ENCODE data around the gene SEC14L2.
"Not testable (repeated sequence)": the region's sequence is repeated elsewhere in the genome, so short reads cannot be mapped to it uniquely, and the experiment has no call there.

The SEC14L2 gene

GRCh38 chr22:30380011-30380410, 16.8 kb upstream of the SEC14L2 start:
- DNase-seq, result no peak

GRCh38 chr22:30381264-30381663, 15.6 kb upstream of the SEC14L2 start:
- DNase-seq, result no peak

DNA sequence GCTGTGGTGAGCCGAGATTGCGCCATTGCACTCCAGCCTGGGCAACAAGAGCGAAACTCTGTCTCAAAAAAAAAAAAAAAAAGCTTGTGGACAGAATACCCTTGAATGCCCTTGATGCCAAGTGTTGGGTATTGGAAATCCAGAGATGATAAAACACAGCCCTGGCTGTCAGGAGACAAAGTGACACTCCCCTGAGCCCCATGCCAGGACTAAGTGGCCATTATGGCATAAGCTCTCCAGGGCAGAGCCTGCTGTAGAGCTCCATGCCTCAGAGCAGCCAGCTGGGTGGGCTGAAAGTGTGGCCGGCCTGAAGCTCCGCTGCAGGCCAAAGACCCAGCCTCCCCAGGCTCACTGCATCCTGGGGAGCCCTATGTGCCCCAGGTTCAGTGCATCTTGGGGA, 14.5 kb upstream of the SEC14L2 start:
- no peak for DNase-seq

DNA sequence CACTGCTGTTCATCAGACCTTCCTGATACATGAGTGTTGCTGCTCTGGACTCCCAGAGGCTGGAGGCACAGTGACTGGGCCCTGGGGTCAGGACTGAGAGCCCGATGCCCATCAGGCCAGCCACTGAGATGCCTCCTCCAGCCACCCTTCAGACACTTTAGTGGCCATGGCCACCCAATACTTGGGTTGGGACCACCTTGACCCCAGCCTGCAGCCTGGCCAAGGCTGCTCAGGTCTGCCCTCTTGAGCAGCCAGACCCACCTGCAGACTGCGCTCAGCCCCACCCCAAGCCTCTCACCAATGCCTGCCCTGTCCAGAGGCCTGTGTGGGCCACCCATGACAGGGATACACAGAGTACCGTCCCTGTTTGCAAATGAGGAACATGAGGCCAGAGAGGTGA, 13.8 kb upstream of the SEC14L2 start:
- no peak for DNase-seq

- DNase-seq, result no peak
Measured at GRCh38 chr22:30385942-30386341, 10.9 kb upstream of the SEC14L2 start.

DNA sequence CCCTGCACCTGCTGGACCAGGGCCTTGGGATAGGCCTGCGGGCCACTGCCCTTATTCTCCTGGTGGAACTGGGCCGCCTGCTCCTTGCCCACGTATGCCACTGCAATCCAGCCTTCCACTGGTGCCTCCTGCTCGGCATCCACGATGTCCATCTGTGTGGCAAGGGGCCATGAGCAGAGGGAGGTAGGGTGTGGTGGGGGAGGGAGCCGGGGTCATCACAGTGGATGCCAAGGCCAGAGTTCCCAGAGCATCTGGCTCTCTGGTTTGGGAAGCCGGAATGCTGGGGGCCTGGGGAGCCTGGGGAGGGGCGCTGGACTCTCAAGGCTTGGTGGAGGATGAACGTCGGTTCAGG, 10.2 kb upstream of the SEC14L2 start:
- DNase-seq, result no peak

GRCh38 chr22:30386960-30387827, 9.6 kb upstream of the SEC14L2 start, which contains the start of gene RNF215:
RNF215 (minus strand) TSS chr22:30387411; CDS start chr22:30387313, 98 bp downstream.
- peak; percentile 61 for DNase-seq

GRCh38 chr22:30390974-30391691, 5.7 kb upstream of the SEC14L2 start:
- DNase-seq, result peak; percentile 46

DNA sequence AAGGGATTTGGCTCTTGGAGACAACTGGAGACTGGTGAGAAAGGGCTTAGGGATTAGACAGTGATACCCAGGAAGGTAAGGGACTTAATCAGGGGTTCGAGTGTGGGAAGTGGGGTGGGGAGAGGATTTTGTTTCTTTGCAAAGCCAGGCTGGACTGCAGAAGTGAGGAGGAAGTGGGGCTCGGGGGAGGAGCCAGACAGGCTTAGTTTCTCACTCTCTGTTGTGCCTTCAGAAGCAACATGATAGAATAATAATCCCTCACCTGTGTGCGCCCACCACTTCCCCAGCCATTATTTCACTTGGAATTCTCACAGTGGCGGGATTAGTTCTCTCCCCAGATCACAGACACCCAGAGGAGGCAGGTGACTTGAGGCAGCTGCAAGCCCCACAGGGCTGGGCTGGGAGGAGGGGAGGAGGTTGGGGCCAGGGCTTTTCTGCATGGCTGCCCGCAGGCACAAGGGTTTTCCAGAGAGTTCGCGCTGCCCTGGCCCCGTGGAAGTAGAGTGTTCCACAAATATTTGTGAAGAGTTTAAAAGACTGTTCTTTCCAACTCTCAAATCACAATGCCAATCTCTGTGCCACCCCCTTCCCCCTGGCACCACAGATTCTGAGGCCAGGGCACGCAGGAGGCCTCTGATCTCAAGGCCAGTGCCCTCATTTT, 4.0 kb upstream of the SEC14L2 start:
- no peak for DNase-seq

DNA sequence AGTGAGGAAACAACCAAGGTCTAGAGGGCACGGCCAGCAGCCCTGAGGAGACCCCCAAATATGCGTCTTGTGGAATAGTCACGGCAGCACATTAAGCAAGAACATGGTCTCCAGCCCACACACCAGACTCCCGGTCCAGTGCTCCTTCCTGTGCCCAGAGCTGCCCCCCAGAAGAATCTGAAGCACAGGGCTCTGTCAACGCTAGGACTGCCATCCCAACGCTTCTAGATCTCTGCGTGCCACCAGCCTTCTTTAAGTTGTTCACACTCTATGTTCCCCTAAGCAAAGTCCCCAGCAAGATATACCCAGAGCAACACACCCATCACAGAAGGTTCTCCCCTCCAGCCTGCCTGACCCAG, 3.5 kb upstream of the SEC14L2 start:
- no peak for DNase-seq

DNA sequence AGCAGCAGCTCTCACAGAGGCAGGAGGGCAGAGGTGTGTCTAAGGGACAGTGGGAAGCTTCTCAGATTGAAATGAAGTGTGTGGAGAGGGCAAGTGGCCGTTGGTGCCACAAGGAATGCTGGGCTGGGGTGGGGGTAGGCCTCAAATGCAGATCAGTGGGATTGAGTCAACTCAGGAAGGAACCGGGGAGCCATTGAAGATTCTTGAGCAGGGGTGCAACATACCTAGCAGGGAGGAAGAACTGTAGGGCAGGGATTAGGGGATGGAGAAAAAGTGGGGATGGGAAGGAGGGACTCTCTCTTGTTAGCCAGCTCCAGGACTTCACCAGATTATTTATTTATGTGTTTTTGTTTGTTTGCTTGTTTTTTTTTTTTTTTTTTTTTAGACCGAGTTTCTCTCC, 2.9 kb upstream of the SEC14L2 start:
- no peak for DNase-seq

- DNase-seq, result no peak
Measured at GRCh38 chr22:30397656-30398635, 1.1 kb downstream of the SEC14L2 start.

DNA sequence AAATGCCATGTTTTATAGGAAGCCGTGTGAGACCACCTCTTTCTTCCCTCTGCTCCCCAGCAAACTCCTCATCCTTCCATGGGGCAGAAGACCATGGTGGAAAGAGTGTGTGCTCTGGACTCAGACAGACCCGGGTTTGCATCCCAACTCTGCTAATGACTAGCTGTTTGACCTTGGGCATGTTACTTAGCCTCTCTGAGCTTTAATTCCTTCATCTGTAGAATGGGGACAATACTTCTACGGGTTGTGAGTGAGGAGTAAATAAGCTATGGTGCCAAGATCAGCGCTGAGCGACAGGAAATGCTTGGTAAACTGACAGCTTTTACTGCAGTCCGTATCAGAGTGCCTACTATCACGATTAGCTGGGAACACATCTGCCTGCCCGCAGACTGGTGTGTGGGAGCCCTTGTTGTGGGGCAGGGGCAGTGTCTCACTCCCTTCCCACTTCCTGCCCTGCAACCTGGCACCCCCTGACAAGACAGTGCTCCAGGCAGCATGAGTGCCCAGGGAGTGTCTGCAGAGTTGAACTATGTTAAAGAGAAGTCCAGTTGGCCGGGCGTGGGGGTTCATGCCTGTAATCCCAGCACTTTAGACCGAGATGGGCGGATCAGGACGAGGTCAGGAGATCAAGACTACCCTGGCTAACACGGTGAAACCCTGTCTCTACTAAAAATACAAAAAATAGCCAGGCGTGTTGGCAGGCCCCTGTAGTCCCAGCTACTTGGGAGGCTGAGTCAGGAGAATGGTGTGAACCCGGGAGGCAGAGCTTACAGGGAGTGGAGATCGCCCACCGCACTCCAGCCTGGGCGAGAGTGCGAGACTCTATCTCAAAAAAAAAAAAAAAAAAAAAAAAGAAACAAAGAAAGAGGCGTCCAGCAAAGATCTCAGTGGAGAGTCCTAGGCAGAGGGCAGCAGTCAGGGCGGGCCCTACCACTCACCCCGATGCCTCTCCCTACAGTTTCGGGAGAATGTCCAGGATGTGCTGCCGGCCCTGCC, 2.2 kb downstream of the SEC14L2 start:
- DNase-seq, result no peak

DNA sequence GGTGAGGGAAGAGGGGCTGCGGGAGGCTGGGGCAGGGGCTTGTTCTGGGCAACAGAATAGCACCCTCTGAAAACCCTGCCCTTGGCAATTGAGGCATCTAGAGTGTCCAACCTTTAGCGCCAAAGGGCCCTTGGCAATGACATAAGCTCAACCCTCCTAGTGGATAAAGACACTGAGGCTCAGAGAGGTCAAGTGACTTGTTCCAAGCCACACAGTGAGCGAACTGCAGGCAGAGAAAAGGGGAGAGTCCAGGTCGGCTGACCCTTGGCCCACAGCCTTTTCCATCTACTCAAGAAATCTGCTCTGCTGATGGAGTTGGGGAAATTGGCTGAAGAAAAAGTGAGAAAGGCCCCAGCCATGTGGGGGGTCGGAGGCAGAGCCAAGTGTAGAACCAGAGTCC, 2.9 kb downstream of the SEC14L2 start:
- no peak for DNase-seq

DNA sequence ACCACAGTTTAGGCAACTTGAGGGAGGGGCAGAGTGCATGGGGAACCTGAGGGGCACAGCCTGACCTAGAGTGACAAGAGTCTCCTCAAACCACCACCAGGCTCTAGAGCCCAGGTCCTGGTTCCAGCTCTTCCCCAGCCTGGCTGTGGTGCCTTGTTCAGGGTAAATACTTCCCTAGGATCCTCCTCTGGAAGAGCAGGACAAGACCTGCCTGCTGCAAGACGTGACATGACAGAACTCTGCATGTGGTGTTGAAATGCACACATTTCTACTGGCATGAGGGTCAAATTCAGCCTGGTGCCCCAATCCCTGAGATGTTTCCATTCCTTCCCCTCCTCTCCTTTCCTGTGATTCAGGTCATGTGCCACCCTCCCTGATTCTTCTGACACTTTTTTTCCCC, 3.3 kb downstream of the SEC14L2 start:
- no peak for DNase-seq

GRCh38 chr22:30401024-30401423, 4.2 kb downstream of the SEC14L2 start:
- not testable (repeated sequence) for DNase-seq

DNA sequence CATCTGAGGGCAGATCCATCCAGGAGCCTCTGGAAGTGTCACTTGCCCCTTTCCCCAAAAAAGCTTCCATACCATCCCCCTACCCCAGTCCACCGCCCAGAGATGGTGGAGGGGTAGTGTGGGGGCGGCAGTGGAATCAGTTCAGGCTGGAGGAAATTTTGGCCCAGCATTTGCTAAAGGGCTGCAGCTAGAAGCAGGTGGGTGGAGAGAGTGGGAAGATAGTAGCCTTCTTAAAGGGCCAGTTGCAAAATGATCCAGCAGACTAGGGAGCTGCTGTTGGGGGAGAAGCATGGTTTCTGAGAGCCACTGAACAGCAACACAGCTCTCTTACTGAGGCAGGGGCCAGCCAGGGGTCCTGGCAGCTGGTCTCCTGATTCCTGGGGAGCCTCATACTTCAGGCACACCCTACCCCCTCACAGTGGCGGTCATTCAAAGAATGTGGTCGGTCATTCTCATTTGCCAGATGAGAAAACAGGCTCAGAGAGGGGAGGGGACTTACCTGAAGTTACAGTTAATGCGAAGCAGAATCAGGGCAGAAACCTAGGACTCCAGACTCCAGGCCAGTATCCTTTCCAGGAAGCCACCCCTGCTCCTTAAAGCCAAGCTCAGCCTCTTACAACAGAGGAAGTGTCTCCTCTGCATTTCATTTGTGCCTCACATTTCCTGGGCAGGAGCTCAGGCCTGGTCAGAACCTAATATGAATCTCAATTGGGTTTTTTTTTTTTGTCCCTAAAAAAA, 5.4 kb downstream of the SEC14L2 start:
- DNase-seq, result no peak

- not testable (repeated sequence) for DNase-seq
Measured at GRCh38 chr22:30402766-30403104, 5.9 kb downstream of the SEC14L2 start.

GRCh38 chr22:30404307-30404706, 7.5 kb downstream of the SEC14L2 start:
- no peak for DNase-seq

DNA sequence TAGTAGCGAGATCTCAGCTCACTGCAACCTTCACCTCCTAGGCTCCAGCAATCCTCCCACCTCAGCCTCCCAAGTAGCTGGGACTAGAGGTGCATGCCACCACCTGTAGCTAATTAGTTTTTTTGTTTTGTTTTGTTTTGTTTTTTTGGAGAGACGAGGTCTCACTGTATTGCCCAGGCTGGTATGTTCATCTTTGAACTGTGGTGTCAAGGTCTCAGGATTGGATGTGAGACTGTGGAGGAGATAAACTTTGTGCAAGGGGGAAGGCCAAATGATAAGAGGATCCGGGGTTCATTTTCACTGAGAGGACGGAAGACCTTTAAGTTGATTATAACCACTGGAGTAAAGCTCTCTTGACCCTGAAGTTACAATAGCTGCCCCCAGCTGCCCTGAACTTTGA, 8.9 kb downstream of the SEC14L2 start:
- no peak for DNase-seq

GRCh38 chr22:30406400-30406799, 9.6 kb downstream of the SEC14L2 start:
- DNase-seq, result no peak
